LNCaP clone FGC (cell line): ENCODE results near the gene TSPAN7.

Experiments
- DNase-seq: peaks from one replicate; pipeline ENCODE4 v3.0.0-alpha.2; 2011; ENCODE audit warnings: low read depth
- H3K4me3 ChIP-seq: 2 replicates; pipeline ENCODE4 v1.5.1; 2011; ENCODE audit warnings: mild to moderate bottlenecking, low read depth, low read length, control low read depth
- CTCF ChIP-seq: IDR thresholded peaks from 2 replicates; pipeline ENCODE4 v1.5.1; 2012; ENCODE audit warnings: mild to moderate bottlenecking; ENCODE audit not compliant: control insufficient read depth, insufficient read depth; ENCODE audit errors: extremely low read depth

TSPAN7 gene

GRCh38 chrX:38583181-38583580 lies 21.8 kb downstream of the TSPAN7 start:
- DNase-seq, result no peak
- no peak overlapping the region for H3K4me3 ChIP-seq
- no peak for TF ChIP-seq CTCF

DNA sequence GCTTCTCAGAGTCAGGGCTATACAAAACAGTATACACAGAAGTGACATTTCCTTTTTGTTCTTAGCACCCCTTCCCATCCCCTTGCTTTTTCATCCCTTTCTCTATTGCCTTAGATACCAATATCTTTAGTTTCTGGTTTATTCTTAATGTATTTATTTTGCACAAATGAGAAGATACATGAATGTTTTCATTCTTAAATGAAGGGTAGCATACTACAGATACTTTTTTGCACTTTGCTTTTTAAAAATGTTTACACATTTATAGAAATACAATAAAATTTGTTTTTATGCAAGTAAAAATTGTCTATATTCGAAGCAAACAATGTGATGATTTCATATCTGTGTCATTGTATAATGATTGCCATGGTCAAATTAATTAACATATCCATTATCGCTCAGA lies 33.1 kb downstream of the TSPAN7 start:
- no peak overlapping the region for H3K4me3 ChIP-seq
- DNase-seq, result no peak
- no peak for TF ChIP-seq CTCF

DNA sequence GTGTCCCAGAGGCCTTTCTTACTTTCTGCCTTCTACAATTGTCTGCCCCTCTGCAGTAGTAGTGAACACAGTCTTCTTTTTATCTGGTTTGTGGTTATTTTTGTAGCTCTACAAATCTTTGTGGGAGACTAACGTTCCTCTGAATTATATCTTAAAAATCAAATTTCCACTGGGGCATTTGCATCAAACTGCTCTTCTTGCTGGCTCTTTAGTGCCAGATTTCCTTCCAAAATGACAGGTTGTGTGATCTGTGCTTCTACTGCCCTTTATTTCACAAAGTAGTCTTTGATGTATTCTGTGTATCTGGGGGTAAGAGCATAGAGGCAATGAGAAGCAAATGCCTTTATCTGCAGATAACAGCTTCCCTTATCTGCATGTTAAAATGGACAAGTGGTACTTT lies 34.5 kb downstream of the TSPAN7 start:
- TF ChIP-seq CTCF, result no peak
- no peak for DNase-seq
- no peak overlapping the region for H3K4me3 ChIP-seq

DNA sequence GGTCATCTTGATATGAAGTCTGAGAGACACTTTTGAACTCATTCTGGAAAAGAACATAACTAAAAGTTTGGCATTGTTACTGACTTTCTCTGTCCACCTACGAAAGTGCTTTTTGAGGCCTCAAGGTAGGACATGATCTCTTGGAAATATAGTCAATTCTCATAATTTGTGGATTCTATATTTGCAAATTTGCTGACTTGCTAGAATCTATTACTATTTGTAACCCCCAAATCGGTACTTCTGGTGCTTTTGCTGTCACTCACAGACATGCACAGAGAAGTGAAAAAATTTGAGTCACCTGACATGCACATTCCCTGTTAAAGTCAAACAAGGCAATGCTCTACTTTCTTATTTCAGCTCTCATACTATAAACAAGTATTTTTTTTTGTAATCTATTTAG lies 35.6 kb downstream of the TSPAN7 start:
- no peak overlapping the region for H3K4me3 ChIP-seq
- no peak for TF ChIP-seq CTCF
- no peak for DNase-seq

DNA sequence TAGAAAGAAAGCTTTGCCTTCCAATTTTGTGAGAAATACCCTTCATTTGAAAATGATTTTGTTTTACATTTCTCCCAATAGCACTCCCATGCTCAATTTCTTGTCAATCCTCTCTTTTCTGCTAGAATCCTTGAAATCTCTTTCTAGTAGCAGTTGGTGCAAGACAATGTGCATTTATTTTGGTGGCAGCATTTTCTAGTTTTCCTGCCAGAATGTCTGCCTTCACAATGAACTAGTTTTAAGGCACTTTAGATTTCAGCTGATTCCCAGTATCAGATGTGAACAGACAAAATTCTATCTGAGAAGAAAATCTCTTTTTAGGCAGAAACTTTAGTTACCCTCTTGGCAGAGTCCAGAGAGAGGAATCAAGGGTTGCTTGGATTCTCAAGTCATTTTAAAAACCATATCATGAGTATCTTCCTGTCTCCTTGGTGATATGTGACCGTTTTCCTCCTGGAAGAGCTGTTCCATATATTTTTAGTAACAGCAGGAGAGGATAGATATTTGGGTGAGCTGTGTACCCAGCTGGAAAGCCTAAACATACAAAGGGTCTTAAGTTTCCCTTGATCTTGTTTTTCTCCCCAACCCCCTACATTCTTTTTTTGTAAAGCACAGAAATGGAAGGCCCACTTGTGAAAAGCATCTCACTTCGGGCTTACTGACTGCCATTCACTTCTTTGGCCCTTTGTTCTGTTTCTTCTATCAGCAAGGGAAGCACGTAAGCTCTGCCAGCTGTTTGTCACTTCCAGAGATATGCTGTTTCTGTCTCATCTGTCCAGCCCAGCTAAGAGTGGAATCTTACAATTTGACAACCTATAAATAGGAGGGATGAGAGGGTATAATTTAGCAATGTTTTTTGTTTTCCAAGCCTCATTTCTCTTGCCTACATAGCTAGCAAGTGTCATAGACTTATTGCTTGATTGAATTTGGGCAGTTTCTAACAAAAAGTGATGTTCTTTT lies 38.7 kb downstream of the TSPAN7 start:
- TF ChIP-seq CTCF, result no peak
- no peak for DNase-seq
- no peak overlapping the region for H3K4me3 ChIP-seq

- no peak for DNase-seq
- no peak for TF ChIP-seq CTCF
- H3K4me3 ChIP-seq, result no peak overlapping the region
Observed at GRCh38 chrX:38601866-38602265, 40.5 kb downstream of the TSPAN7 start.

DNA sequence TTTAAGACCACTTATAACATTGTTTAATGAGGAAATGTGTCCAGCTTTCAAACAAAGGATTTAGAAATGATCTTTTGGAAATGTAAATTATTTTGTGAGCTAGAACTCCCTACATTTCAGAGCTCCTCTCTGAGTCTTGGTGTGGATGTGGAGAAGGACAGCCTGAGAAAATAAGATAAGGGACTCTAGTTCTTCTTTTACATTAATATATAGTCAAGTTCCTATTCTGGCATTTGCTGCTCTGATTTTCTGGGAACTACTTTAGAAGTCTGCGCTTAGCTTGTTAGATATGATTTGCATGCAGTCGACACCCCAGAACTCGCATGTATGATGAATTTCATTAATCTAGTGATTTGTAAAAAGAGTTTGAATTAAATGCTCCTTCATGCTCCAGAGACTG lies 45.5 kb downstream of the TSPAN7 start:
- H3K4me3 ChIP-seq, result no peak overlapping the region
- no peak for TF ChIP-seq CTCF
- DNase-seq, result no peak
